ENCODE measurements around the gene PEX5L.
"Not testable (repeated sequence)": the region's sequence is repeated elsewhere in the genome, so short reads cannot be mapped to it uniquely, and the experiment has no call there.

Gene PEX5L

DNA sequence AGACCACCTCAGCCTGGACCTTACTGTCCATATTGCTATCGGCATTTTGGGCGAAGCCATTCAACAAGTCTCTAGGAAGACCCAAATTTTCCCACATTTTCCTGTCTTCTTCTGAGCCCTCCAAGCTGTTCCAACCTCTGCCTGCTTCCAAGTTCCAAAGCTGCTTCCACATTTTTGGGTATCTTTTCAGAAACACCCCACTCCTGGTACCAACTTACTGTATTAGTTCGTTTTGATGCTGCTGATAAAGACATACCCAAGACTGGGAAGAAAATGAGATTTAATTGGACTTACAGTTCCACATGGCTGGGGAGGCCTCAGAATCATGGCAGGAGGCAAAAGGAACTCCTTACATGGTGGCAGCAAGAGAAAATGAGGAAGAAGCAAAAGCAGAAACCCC lies 28.4 kb downstream of the PEX5L start:
- not testable (repeated sequence) for DNase-seq

DNA sequence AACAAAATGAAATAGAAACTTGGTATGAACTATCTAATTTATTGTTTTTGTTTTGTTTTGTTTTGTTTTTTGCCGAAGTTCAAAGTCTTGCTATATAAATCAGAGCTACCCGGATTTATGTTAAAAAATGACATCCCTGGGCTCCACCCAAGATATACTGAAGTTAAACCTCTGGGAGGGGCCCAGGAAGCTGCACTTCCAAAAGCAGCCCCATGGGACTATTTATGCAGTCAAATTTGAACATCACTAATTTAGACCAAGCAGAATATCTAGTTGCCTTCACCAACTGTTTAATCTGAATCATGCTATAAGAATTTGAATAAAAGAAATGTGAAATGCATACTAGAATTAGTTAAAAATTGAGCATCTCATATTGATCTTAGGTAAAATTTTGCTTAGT lies 32.2 kb downstream of the PEX5L start:
- no peak for DNase-seq

DNA sequence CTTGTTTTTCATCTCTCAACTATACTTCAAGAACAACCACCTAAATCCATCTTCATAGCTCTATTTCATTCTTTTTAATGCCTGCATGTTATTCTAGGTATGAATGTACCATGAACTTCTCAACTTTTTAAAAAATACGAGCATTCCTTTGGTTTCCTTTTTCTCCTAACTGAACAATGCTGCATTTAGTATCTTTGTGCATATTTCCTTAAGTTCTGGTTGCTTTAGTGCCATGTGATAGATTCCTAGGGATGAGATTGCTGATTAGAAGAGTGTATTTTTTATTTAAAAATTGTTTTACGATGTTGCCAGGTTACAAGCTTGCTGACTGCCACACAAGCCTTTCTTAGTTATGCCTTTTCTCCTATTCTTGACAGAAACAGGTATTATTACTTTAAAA lies 34.7 kb downstream of the PEX5L start:
- no peak for DNase-seq

DNA sequence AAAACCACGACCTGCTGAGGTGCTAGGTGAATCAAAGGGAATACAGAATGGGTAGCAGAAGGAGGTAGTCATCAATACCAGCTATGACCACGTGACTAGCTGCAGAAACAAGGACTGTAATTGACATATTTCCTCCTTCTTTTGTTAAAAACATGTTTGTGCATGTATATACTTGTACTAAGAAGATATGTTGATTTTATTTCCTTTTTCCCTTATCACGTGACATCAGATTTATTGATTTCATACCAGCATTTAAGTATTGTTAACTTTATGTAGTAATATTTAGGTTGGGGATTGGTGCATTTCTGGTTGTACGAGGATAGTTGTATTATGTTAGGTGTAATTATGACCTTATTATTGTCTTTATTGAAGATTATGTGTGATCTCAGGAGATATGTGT lies 36.2 kb downstream of the PEX5L start:
- no peak for DNase-seq

DNA sequence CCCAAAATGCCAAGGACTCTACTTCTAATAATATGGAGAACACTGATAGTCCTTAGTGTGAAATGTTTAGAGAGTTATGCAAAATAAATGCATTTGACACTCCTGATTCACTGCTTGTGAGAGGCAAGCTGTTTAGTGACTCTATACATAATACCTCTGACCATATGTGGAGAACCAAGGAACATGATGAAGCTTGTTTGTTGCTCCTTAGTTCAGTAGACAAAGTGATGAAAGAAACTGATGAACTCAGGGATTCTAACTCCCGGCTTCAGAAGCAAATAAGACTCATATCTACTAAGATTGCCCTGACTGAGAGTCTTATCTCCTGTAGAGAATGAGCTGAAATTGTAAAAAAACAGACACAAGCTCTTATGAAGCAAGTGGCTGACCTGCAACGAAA lies 41.3 kb downstream of the PEX5L start:
- DNase-seq = no peak

DNA sequence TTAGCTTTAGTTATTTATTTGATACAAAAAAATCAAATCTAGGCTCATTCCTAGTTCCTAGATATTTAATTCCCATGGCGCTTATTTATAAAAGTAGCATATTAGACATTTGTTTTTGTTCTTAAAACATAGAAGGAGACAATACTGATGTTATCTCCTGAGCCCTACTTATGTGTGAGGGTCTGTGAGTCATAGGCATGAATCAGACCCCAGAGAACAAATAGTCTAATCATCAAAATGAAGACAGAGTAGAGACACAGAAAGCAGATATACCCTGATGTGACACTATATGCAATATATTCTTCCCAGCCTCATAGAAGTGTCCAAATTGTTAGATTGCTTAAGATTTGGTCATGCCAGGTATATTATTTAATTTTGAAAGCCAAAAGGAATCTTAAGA lies 44.9 kb downstream of the PEX5L start:
- DNase-seq = no peak

DNA sequence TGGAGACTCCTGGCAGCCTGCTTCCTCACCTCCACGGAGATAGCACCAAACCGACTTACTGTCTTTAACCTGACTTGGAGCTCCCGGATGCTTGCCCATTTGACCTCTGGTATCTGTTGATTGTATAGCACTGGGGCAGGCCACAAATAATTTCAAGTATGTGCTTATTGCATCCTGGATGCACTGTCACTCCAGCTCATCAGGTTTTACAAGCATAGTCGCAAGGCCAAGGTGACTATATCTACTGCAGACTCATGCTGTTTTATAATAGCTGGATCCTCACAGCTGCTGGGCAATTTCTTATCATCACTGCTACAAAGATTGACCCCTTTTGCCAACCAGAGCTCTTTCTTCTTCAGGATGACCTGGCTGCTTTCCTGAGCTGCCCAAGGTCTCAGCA lies 45.6 kb downstream of the PEX5L start:
- DNase-seq = no peak

DNA sequence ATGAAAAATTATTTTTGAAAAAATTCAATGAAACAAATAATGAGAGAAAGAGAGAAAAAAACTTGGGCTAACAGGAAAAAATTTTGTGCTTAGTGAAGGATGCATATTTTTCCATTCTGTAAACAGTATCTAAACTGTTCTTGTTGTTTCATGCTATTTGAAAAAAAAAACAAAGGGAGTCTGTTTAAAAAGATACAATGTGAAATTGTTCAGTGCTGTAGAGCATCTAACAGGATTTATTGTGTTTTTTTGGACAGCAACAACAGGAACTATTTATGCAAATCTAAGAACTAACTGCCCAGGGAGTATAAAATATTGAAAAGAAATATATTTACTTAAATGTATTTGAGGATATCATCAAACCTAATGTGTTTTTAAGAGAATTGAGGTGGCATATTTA lies 55.1 kb downstream of the PEX5L start:
- no peak for DNase-seq

DNA sequence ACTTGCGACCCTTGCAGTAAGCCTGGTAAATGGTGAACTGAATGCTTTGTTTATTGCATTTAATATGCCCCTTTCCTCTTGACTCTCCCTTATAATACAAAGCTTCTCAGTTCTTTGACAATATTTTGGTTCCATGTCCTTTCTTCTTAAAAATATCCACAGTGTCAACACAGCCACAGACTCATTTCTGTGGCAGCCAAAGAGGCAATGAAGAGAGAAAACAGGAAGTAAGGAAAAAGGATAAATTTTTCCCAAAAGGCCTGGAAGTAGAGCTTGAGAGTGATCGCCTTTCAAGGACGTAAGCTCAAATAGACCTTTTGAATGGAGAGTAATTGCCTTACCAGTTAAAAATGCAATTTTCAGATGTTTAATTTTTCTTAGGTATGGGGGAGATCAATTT lies 59.4 kb downstream of the PEX5L start:
- no peak for DNase-seq

DNA sequence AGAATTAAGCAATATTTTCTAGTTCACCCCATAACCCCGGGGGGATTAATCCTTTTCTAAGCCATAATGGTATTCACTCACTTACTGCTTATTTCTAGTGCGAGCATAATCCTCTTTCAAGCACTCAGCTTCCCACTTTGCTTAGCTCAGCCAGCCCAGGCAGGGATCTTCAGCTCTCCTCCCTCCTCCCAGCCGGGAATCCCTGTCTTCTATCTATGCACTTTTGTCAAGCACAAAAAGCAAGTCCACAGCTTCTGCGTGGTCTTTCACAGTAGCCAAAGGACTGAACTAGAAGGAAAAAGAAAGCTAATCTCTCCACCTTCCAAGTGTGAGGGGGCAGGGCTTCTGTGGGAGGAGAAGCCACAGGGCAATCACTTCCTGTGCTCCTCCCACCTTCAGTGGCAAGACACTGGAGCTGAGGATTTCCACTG lies 62.8 kb downstream of the PEX5L start:
- DNase-seq = no peak

DNA sequence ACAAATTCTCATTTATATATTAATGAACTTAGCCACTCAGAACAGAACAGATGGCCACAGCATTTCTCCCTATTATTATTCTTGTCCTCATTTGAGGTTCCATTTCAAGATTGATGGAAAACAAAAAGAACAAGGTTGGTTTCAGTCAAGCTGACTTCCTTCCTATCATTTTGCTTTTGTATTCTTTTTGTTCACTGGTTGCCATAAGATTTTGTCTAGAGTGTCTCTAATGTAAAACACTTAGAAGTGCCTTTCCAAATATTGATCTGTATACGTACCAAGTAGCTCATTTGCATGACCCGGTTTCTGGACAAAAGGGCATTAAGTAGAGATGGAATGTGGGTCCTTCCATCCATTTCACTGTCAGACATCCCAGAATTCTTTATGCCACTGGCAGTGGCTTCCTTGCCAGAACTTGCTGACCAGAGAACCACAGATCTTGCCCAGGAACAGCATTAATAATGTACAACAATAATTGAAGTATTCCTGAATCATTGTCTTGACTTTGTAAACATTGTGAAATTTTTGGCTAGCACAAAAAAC lies 63.8 kb downstream of the PEX5L start:
- no peak for DNase-seq

DNA sequence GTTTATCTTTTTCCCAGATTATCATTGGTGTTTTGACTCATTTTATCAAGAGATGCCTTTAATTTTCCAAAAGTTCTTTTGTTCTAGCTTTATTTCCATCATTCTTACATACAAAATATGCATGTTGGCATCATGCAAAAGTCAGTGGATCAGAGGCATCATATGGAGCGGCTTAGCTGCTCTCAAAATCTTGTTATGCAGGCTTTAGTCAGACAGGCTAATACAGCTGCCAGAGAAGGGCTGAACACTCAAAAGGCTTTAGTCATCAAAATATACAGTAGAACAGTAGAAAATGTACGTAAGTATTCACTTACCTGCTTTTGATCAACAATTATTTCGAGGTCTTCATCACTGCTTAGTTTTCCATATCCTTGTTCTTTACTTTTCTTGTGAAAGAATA lies 65.5 kb downstream of the PEX5L start:
- no peak for DNase-seq

DNA sequence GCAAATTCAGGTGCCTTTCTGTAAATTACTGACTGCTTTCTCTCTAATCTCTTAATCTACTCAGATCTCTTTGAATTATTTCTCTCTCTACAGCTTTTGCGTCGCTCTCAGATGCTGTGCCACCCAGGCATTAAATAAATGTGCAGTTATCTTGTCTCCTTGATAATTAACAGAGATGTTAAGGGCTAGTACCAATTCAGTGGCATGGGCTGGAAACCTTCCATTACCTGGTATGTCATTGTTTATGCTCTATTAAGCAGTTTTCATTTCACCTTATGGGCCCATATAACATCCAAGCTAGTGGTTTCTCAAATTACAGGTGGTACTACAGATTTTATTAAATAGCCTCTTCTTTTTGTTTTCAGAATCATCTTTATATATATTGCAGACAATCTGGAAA lies 66.0 kb downstream of the PEX5L start:
- DNase-seq = no peak

DNA sequence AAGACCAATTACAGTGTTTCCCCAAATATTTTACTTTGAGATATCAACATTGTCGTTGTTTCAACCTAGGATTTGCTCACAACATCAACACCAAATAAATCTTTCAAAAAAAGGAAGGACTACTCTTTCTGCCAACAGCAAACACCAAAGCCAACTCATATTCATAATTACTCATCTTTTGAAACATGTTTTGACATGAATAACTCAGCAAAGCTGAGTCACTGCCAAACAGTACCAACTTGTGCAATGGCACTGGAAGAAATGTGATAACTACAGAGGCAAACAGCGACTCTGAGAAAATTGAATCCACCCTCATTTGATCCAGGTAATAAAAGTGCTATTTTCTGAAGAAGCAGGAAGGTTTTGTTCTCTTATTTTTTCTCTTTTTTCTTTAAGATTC lies 67.2 kb downstream of the PEX5L start:
- no peak for DNase-seq

DNA sequence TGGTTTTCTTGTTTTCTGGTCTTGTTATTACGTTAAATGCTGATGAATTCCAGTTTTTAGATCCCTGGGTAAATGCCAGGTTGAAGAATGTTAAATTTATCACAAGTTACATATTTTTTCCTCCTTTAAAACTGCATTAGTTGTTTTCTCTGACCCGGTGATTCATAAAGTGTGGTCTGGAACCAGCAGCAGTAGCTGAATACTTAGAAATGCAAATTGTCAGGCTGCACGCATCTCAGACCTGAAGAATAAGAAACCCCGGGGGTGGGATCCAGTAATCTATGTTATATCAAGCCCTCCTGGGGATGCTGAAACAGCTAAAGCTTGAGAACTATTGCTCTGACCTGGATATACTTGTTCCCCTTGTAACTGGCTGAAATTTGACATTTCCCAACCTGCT lies 69.1 kb downstream of the PEX5L start:
- no peak for DNase-seq

DNA sequence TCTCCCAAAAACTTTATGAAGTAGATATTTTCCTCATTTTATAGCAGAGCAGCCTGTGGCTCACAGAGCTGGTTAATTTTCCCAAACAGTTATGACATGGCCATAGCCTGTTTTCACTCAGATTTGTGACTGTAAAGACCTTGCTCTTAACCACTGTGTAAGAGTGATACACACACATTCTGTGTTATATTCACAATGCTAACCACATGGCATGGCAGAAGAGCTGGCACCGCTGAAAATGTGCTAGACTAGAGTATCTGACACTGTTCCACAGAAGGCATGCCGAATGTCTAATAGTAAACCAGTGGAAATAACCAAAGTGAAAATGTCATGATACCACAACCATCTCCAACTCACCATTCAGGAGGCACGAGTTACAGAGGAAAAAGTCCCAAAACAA lies 71.8 kb downstream of the PEX5L start:
- no peak for DNase-seq

DNA sequence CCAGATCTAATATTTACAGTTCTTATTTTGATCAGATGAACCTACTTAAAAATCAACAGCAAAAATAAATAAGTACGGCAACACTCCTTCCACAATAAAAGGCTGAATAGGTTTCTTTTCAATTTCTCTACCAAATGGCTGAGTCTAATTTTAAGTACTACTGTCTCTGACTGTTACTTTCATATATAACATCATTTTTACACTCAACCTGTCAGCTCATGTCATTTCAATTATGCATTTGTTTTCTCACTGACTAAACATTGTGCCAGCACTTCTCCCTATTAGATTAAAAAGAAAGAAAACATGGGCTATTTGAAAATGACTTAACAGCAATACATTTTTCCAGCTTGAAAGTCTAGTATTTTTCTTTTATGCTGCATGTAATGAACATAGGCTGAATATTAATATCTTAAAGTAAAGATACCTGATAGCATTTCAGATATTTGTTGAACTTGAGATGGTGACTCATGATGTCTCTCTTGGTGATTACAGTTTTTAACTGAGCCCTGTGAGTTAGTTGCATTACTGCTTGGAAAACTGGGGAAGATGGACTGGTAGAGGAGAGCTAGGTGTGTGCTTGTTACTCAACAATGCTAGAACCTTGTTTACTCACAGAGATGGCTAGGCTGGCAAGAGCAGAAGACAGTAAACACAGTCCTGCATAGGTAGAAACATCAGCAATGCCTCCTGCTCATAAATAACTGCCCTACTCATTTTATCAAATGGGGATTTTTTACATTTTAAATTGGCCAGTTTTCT lies 73.9 kb downstream of the PEX5L start:
- no peak for DNase-seq

DNA sequence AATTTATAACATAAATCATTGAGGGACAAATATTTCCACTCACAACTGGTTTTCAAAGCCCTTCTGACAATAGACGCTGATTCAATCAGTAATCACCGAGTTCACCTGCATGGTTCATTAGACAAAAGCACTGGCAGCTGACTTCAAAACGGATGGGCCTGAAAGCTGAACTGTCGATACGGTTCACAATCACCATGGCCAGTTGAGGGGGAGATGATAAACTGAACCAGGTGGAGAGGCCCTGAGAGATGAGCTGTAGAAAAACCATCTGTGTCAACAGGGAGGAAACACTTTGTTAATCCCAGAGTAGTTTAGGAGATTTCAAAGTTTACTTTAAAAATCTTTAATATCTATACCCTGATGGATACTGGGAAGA lies 75.0 kb downstream of the PEX5L start:
- no peak for DNase-seq

DNA sequence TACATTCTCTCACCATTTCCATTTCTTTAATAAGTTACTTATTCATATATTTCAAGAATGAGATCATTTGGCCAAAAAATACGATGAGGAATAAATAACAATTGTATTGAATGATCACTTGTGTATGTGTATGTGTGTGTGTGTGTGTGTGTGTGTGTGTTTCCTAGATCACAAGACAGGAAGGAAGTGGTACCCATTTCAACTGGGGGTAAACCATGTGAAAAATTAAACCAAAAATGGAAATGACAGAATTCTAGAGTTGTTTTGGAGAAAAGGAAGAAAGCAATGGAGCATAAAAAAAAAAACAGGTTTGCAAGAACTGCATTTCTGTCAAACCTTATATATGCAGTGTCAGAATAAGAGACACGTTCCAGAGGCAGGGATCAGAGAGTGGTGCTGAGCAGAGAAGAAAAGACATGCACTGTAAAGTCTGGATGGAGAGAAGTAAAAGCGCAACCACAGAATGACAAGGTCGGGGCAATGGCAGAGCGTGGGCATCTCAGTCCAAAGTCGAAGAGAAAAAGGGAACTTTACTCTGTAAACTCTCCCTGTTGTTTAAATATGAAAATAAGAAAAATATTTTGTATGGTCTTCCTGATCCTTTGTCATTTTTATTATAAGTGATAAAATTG lies 75.5 kb downstream of the PEX5L start:
- DNase-seq = no peak

DNA sequence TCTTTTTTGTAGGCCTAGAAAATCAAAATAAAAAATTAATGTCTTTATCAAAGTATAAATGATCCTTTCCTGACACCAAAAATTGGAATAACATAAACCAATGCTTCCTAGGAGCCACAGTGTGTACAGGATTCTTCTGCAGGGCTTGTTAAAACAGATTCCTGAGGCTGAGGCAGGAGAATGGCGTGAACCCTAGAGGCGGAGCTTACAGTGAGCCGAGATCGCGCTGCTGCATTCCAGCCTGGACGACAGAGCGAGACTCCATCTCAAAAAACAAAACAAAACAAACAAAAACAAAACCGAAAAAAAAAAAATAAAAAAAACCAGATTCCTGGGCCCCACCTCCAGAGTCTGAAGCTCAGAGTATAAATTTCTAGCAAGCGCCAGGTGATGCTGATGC lies 78.0 kb downstream of the PEX5L start:
- DNase-seq = no peak

DNA sequence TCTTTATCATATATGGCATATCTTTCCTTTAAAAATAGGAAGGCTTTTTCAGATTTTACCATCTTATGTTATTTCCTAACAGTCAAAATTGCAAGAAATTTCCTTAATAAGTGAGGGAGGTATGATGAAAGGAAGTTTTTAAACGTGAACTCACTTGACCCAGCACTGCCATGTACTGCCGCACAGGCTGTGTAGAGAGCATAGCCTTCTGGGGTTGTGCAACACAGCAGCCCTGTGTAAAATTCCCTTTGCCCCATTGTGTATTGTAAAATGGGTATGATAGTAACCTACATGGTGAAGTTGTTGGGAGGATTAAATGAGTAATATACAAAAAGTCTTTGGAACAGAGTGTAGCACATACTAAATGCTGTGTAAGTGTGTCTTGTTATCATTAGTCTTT lies 78.6 kb downstream of the PEX5L start:
- no peak for DNase-seq

DNA sequence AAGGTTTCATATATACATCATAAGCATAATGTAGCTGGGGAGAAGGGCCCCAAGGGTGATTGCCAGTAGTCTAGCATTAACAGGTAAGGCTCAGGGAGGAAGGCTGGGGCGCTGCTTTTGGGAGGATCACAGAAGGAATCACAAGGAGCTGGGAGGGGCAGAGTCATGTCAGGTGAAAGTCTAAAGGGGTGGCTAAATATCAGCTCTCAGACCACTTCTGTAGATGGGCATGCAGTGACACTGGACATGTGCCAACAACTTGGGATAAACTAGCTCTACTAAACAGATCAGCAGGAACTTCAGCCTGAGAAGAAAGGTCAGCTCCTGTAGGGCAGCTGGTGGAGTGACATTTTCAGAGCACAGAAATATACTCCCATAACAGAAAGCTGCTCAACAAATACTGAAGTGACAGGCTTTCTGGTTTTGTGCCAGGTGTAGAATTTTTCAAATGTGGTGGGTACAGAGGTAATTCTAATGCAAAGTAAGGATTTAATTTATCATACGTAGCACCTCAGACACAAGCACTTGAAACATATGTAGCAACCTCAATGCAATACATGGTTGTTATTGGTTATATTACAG lies 79.4 kb downstream of the PEX5L start:
- DNase-seq = no peak

DNA sequence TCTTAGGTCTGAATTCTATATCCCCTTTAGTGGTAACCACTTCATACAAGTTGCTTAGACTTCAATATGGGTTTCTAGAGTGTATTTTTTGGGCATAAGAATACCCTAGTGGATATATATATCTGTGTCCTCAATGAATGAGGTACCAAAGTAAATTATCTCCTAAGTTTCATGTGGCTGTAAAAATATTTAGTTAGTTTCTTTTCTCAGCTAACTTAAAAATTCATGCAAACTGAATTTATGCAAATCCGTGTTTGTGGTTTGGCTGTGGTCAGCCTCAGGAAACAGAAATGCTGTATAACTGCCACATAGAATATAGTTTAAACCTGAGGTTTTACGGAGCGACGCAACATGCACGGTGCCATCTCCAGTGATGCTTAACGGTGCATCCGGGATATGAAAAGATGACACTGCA lies 80.3 kb downstream of the PEX5L start:
- DNase-seq = no peak

DNA sequence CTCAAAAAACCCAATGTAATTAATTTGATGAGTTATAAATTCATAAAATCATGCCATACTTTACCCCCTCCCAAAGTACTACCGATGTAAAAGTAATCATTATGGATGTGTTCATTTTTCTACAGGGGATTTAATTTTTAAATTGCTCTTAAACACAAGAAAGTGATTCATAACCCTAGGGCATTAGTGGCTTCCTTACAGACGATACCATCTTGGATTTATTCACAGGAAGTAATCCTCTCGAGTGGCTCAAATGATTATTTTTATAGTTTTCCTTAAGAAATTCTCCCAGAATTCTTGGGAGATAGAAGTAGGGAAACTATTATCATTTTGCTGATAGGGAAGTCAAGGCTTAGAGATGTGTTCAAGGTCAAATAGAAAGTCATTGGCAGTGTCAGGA lies 80.9 kb downstream of the PEX5L start:
- DNase-seq = no peak
